K562 (cell line): ENCODE measurements around the gene NDUFAF3. TPM values are rescaled to one million over a fixed set of nuclear protein-coding genes. Genes with fewer than 3 reads are reported as not detected.

Source experiments
- ATAC-seq: fragments of 200-7000 bp; cut with Tn5 transposase; 3 replicates; pipeline ENCODE4 v1.9.1; 2020; ENCODE audit warnings: moderate library complexity
- BruUV-seq: library from RNA; stranded (reverse); fragments of 400-500 nt; replicated peaks from 2 replicates; lab custom pipeline; 2021; lab: Mats Ljungman, UMichigan
- CTCF ChIA-PET: fragments of 300-600 bp; formaldehyde crosslinking; extraction: SDS; loops from one replicate; lab custom pipeline; 2021; ENCODE audit warnings: low intra/inter-chr PET ratio; lab: Yijun Ruan, JAX
- POLR2A ChIA-PET: fragments of 300-600, 350-650 bp; sonication (Branson Sonifier 250); formaldehyde crosslinking; extraction: SDS; loops from one replicate; lab custom pipeline; 2021; ENCODE audit warnings: antibody characterized with exemption, inconsistent platforms; lab: Yijun Ruan, JAX
- DNase-seq, 4 experiments: peaks; one replicate each; pipeline versions ENCODE4 v3.0.0 to v3.0.0-alpha.2; 2011 to 2018; ENCODE audit warnings: low spot score in 3 of 4, mixed read lengths in 3 of 4; ENCODE audit errors: extremely low read depth in 1 of 4
- FAIRE-seq: peaks from 2 replicates; lab custom pipeline; 2011; peaks lifted over from hg19 to GRCh38; lab: Jason Lieb, UNC
- H2AFZ ChIP-seq: 2 replicates; pipeline ENCODE4 v1.6.0; 2011; ENCODE audit warnings: low read depth, low read length, control low read depth, inconsistent platforms
- H3K27ac ChIP-seq: fragments of 200-600 bp; 3 replicates; pipeline ENCODE4 v1.8.0; 2011; ENCODE audit warnings: low read depth, mild to moderate bottlenecking, control low read depth, inconsistent platforms, low read length, moderate library complexity, mixed read lengths; ENCODE audit errors: extremely low read depth
- H3K27me3 ChIP-seq, 2 experiments: fragments of 300-600 bp in 1 of 2; 2 replicates in 1 of 2; 3 replicates in 1 of 2; pipeline versions ENCODE4 v1.6.0 to v1.8.0; 2011; ENCODE audit warnings: inconsistent platforms in 2 of 2, low read length in 2 of 2, mild to moderate bottlenecking in 1 of 2, mixed read lengths in 1 of 2, moderate library complexity in 1 of 2; ENCODE audit not compliant: control insufficient read depth in 2 of 2, insufficient read depth in 2 of 2
- H3K36me3 ChIP-seq: fragments of 300-600 bp; 3 replicates; pipeline ENCODE4 v1.8.0; 2011; ENCODE audit warnings: mild to moderate bottlenecking, low read length, inconsistent platforms; ENCODE audit not compliant: control insufficient read depth, insufficient read depth
- H3K4me1 ChIP-seq, 2 experiments: fragments of 200-600 bp in 1 of 2; replicated peaks in 1 of 2; 2 replicates in 1 of 2; 3 replicates in 1 of 2; pipeline versions ENCODE4 v1.5.1 to v1.8.0; 2011; ENCODE audit warnings: inconsistent platforms in 2 of 2, low read length in 2 of 2, mild to moderate bottlenecking in 1 of 2, mixed read lengths in 1 of 2, moderate library complexity in 1 of 2; ENCODE audit not compliant: control insufficient read depth in 2 of 2, insufficient read depth in 2 of 2
- H3K4me2 ChIP-seq: 2 replicates; pipeline ENCODE4 v1.6.1; 2011; ENCODE audit warnings: low read length, control low read depth, inconsistent platforms, mixed read lengths; ENCODE audit not compliant: insufficient read depth
- H3K4me3 ChIP-seq: fragments of 200-600 bp; sonication (generic), shearing (Covaris generic); 2 replicates; pipeline ENCODE4 v1.5.1; 2016; ENCODE audit warnings: control low read depth, inconsistent platforms
- H3K79me2 ChIP-seq: fragments of 200-600 bp; 3 replicates; pipeline ENCODE4 v1.8.0; 2011; ENCODE audit warnings: low read length, inconsistent platforms; ENCODE audit not compliant: control insufficient read depth, insufficient read depth
- H3K9ac ChIP-seq, 2 experiments: 2 replicates each; pipeline versions ENCODE4 v1.6.0 to v1.6.1; 2011; ENCODE audit warnings: low read depth in 2 of 2, low read length in 2 of 2, control low read depth in 1 of 2, inconsistent platforms in 1 of 2, mild to moderate bottlenecking in 1 of 2, mixed read lengths in 1 of 2; ENCODE audit not compliant: insufficient read depth in 1 of 2
- H3K9me1 ChIP-seq: one replicate; pipeline ENCODE4 v1.6.0; 2011; ENCODE audit warnings: inconsistent platforms, mild to moderate bottlenecking, low read length, moderate library complexity; ENCODE audit not compliant: control insufficient read depth, insufficient read depth
- H3K9me3 ChIP-seq: replicated peaks from 2 replicates; pipeline ENCODE4 v1.5.1; 2011; ENCODE audit warnings: low read depth, low read length, inconsistent platforms; ENCODE audit not compliant: control insufficient read depth, insufficient read depth
- H4K20me1 ChIP-seq: replicated peaks from 2 replicates; pipeline ENCODE4 v1.6.1; 2011; ENCODE audit warnings: low read length, inconsistent platforms, mixed read lengths; ENCODE audit not compliant: control insufficient read depth, insufficient read depth
- CREM ChIP-seq: IDR thresholded peaks from 2 replicates; pipeline ENCODE4 v1.6.1; 2014; ENCODE audit warnings: antibody characterized with exemption, low read depth
- KDM4B ChIP-seq, 2 experiments: fragments of 450-650 bp in 1 of 2; sonication (generic) in 1 of 2; IDR thresholded peaks; 2 replicates each; pipeline ENCODE4 v1.6.1; 2016 to 2017; ENCODE audit warnings: borderline replicate concordance in 2 of 2, antibody characterized with exemption in 1 of 2, low read depth in 1 of 2, mild to moderate bottlenecking in 1 of 2
- PCBP2 ChIP-seq: fragments of 200-400 bp; formaldehyde crosslinking; IDR thresholded peaks from 2 replicates; pipeline ENCODE4 v1.6.1; 2018; ENCODE audit warnings: low read length, low read depth, mild to moderate bottlenecking, moderate library complexity; ENCODE audit not compliant: poor library complexity, severe bottlenecking
- ZNF318 ChIP-seq, 2 experiments: fragments of 450-650 bp; IDR thresholded peaks; 2 replicates each; pipeline ENCODE4 v1.6.1; 2016; ENCODE audit warnings: mild to moderate bottlenecking in 2 of 2, borderline replicate concordance in 1 of 2, low read depth in 1 of 2, moderate library complexity in 1 of 2
- ZNF347 ChIP-seq: fragments of 450-650 bp; formaldehyde crosslinking; IDR thresholded peaks from 2 replicates; pipeline ENCODE4 v1.4.0; 2020; ENCODE audit warnings: low read depth, mild to moderate bottlenecking, moderate library complexity
- ZNF384 ChIP-seq: IDR thresholded peaks from 2 replicates; pipeline ENCODE4 v1.6.1; 2012; ENCODE audit warnings: low read depth, low read length, improper control_type of control experiment
- ZNF695 ChIP-seq: fragments of 450-650 bp; formaldehyde crosslinking; IDR thresholded peaks from 2 replicates; pipeline ENCODE4 v1.4.0; 2020; ENCODE audit warnings: mild to moderate bottlenecking, moderate library complexity
- ZSCAN29 ChIP-seq: fragments of 450-650 bp; IDR thresholded peaks from 2 replicates; pipeline ENCODE4 v1.6.1; 2017
- WGBS: fragments of 100-300 bp; shearing (Covaris generic); methylation state at CpG from one replicate; pipeline ENCODE4 v1.1.6; 2016; ENCODE audit warnings: low coverage, mixed read lengths; ENCODE audit not compliant: insufficient coverage; ENCODE audit errors: missing lambda C conversion rate; 5-methylcytosine and 5-hydroxymethylcytosine counted together
- in situ Hi-C: fragments of 300-500 bp; cut with MboI; formaldehyde crosslinking; loops from 4 replicates; pipeline ENCODE4 v1.15.0; 2018; ENCODE audit warnings: inconsistent platforms, mixed read lengths
- intact Hi-C: fragments of 100-400 bp; cut with micrococcal nuclease; formaldehyde crosslinking; loops from 2 replicates; pipeline ENCODE4 v1.14.2; 2022
- polyA plus RNA-seq, 8 experiments: library from polyadenylated mRNA; depleted of rRNA in 4 of 8; stranded (reverse) in 5 of 8; unstranded in 3 of 8; fragments of >200 nt; fragmentation: Nextera tagmentation in 2 of 8; fragmentation: Illumina TruSeq in 1 of 8; extraction: Ambion mirVana in 2 of 8; extraction: Trizol in 1 of 8; gene quantifications; 2 replicates each; pipeline versions ENCODE4 v1.2.1 to v1.2.3, GENCODE V29; 2011 to 2014; ENCODE audit warnings: inconsistent platforms in 1 of 8, missing spikeins in 1 of 8
- total RNA-seq, 7 experiments: library from RNA; depleted of rRNA in 6 of 7; stranded (reverse); fragments of >200 nt in 6 of 7; fragmentation: Illumina TruSeq in 2 of 7; extraction: Trizol in 2 of 7; gene quantifications; 2 replicates each; pipeline versions ENCODE4 v1.2.1 to v1.2.3, GENCODE V29; 2011 to 2021; ENCODE audit warnings: low replicate concordance in 1 of 7

Gene NDUFAF3
- total and polyA plus RNA-seq, 9 of the 15 experiments (the other 6 are each of a cell fraction or from before 2014, with no cell fraction given) = 17.0 to 127 (median 36.3) TPM

GRCh38 chr3:49034650-49035049, 12.7 kb downstream of the NDUFAF3 start:
- DNase-seq (no peak), ATAC-seq (no peak), FAIRE-seq (no peak)
- TF ChIP-seq ZSCAN29 (no peak), CREM (no peak), PCBP2 (no peak)
- Histone ChIP-seq H3K9ac (no peak overlapping the region), H3K4me3 (no peak overlapping the region), H3K9me1 (no peaks in the 10 kb centered on the region), H4K20me1 (no peaks in the 10 kb centered on the region), H3K9me3 (no peaks in the 10 kb centered on the region), H3K4me1 (peaks cover 4 to 9% of the 10 kb centered on the region in 2 experiments; a peak in 4 of 5 replicates), H3K79me2 (no peaks in the 10 kb centered on the region), H2AFZ (no peak overlapping the region), H3K27ac (no peak overlapping the region), H3K4me2 (no peak overlapping the region), H3K27me3 (no peaks in the 10 kb centered on the region), H3K36me3 (peaks cover 64% of the 10 kb centered on the region; the same call in 2 of the 3 replicates)
- 100% methylated on average over 2 of the region's 2 CpGs for WGBS
- POLR2A ChIA-PET = interaction anchor here (0.6 to 1.4 kb wide), 3 partner anchors 9 to 252 kb away, joined by 3 to 5 read pairs (median 3); no protein-coding TSS in a partner anchor
- no TSS peak for BruUV-seq
- intact Hi-C loops = no loop called here
- in situ Hi-C loops = no loop called here
- CTCF ChIA-PET = no interaction called here

GRCh38 chr3:49035281-49035680, 13.4 kb downstream of the NDUFAF3 start:
- 96% methylated on average over 3 of the region's 3 CpGs for WGBS
- H3K4me3 ChIP-seq = no peak overlapping the region
- FAIRE-seq = no peak
- H3K9me3 ChIP-seq = no peaks in the 10 kb centered on the region
- H4K20me1 ChIP-seq = no peaks in the 10 kb centered on the region
- no peaks in the 10 kb centered on the region for H3K79me2 ChIP-seq
- no peak overlapping the region for H3K27ac ChIP-seq
- peaks cover 62% of the 10 kb centered on the region; the same call in 2 of the 3 replicates for H3K36me3 ChIP-seq
- BruUV-seq = no TSS peak
- POLR2A ChIA-PET = interaction anchor here (0.6 to 0.7 kb wide), 2 partner anchors 10 to 66 kb away, joined by 3 to 5 read pairs; no protein-coding TSS in a partner anchor
- CTCF ChIA-PET = no interaction called here
- no peak for ATAC-seq
- no peak for DNase-seq
- H3K4me1 ChIP-seq = peaks cover 2 to 3% of the 10 kb centered on the region in 2 experiments; a peak in 3 of 5 replicates
- H3K27me3 ChIP-seq = no peaks in the 10 kb centered on the region
- no peak overlapping the region for H3K9ac ChIP-seq
- no peaks in the 10 kb centered on the region for H3K9me1 ChIP-seq
- no peak overlapping the region for H2AFZ ChIP-seq
- no peak overlapping the region for H3K4me2 ChIP-seq
- in situ Hi-C loops (no loop called here), intact Hi-C loops (no loop called here)
- no peak for TF ChIP-seq KDM4B (IDR thresholded peaks at IDR 0.05; ENCODE audit: borderline replicate concordance in 2 of 2, low read depth in 1 of 2)
- no peak for TF ChIP-seq ZNF318 (IDR thresholded peaks at IDR 0.05; ENCODE audit: borderline replicate concordance in 1 of 2, low read depth in 1 of 2)
- no peak for TF ChIP-seq ZNF695 (CRISPR knock-in tag)
- no peak for TF ChIP-seq ZNF384
- no peak for TF ChIP-seq ZNF347 (CRISPR knock-in tag)
